H1 (cell line): ENCODE data around the gene USP17L15.
"Not testable (repeated sequence)": the region's sequence is repeated elsewhere in the genome, so short reads cannot be mapped to it uniquely, and the experiment has no call there.

Source experiments
- CEBPB ChIP-seq: IDR thresholded peaks from 2 replicates; pipeline ENCODE4 v1.6.1; 2012; ENCODE audit warnings: low read depth, low read length
- EZH2 ChIP-seq: fragments of 200-600 bp; sonication (generic); IDR thresholded peaks from 2 replicates; pipeline ENCODE4 v1.7.1; 2012; ENCODE audit warnings: low read depth, mild to moderate bottlenecking, moderate library complexity, low read length, inconsistent platforms; ENCODE audit not compliant: severe bottlenecking
- KDM1A ChIP-seq: fragments of 200-600, 300-600 bp; sonication (generic); IDR thresholded peaks from 2 replicates; pipeline ENCODE4 v1.7.1; 2016; ENCODE audit warnings: mild to moderate bottlenecking, low read length, borderline replicate concordance
- POLR2AphosphoS5 ChIP-seq: IDR thresholded peaks from 2 replicates; pipeline ENCODE4 v1.6.1; 2011; ENCODE audit warnings: low read depth, low read length
- RFX5 ChIP-seq: IDR thresholded peaks from 2 replicates; pipeline ENCODE4 v1.6.1; 2011; ENCODE audit warnings: low read depth, low read length, improper control_type of control experiment, borderline replicate concordance
- TF ChIP-seq, protein P1 (sequence below), 3 experiments: IDR thresholded peaks; 1 replicate in 2 of 3; 2 replicates in 1 of 3; pipeline versions ENCODE4 v1.5.1 to v1.6.1; 2011; ENCODE audit warnings: low read length in 3 of 3, mild to moderate bottlenecking in 3 of 3, inconsistent platforms in 2 of 3, low read depth in 1 of 3, moderate library complexity in 1 of 3; ENCODE audit not compliant: insufficient read depth in 1 of 3; ENCODE audit errors: control extremely low read depth in 1 of 3
- TF ChIP-seq, protein P2 (sequence below): IDR thresholded peaks from 2 replicates; pipeline ENCODE4 v1.6.1; 2011; ENCODE audit warnings: low read depth, mild to moderate bottlenecking, low read length; ENCODE audit not compliant: insufficient read depth

GRCh38 chr4:9262572-9262971 lies 28.4 kb downstream of the USP17L15 start, which contains the start of gene USP17L21:
- not testable (repeated sequence) for TF ChIP-seq KDM1A, CEBPB, EZH2, RFX5, POLR2AphosphoS5
- TF ChIP-seq, protein P1, sequence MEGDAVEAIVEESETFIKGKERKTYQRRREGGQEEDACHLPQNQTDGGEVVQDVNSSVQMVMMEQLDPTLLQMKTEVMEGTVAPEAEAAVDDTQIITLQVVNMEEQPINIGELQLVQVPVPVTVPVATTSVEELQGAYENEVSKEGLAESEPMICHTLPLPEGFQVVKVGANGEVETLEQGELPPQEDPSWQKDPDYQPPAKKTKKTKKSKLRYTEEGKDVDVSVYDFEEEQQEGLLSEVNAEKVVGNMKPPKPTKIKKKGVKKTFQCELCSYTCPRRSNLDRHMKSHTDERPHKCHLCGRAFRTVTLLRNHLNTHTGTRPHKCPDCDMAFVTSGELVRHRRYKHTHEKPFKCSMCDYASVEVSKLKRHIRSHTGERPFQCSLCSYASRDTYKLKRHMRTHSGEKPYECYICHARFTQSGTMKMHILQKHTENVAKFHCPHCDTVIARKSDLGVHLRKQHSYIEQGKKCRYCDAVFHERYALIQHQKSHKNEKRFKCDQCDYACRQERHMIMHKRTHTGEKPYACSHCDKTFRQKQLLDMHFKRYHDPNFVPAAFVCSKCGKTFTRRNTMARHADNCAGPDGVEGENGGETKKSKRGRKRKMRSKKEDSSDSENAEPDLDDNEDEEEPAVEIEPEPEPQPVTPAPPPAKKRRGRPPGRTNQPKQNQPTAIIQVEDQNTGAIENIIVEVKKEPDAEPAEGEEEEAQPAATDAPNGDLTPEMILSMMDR (IDR thresholded peaks at IDR 0.05; ENCODE audit: control extremely low read depth in 1 of 3, insufficient read depth in 1 of 3, low read depth in 1 of 3, low read length in 3 of 3) = not testable (repeated sequence)
- TF ChIP-seq, protein P2, sequence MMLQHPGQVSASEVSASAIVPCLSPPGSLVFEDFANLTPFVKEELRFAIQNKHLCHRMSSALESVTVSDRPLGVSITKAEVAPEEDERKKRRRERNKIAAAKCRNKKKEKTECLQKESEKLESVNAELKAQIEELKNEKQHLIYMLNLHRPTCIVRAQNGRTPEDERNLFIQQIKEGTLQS = not testable (repeated sequence)
